Measurements from ENCODE around the gene PODNL1. TPM values are rescaled to one million over a fixed set of nuclear protein-coding genes. Genes with fewer than 3 reads are reported as not detected.

The PODNL1 gene
- total and polyA plus RNA-seq, 10 of the 15 experiments (the other 5 are each of a cell fraction or from before 2014, with no cell fraction given) = 0.04 to 0.44 TPM; not detected in 8

GRCh38 chr19:13984186-13984585 lies 46.0 kb upstream of the PODNL1 start:
- Histone ChIP-seq H3K4me3 (no peak overlapping the region), H3K9ac (ENCODE audit: control insufficient read depth, insufficient read depth, low read length) (no peak overlapping the region), H3K27ac (ENCODE audit: control insufficient read depth, insufficient read depth) (no peak overlapping the region), H3K79me2 (ENCODE audit: control insufficient read depth, insufficient read depth, low read length) (no peaks in the 10 kb centered on the region), H3K4me2 (ENCODE audit: control insufficient read depth, insufficient read depth) (no peak overlapping the region), H3K4me1 (ENCODE audit: control insufficient read depth, insufficient read depth, low read length) (peaks cover 27% of the 10 kb centered on the region), H3K36me3 (ENCODE audit: control insufficient read depth in 2 of 2, insufficient read depth in 2 of 2, low read length in 1 of 2) (no peaks in the 10 kb centered on the region; a peak in 1 of 4 replicates), H2AFZ (ENCODE audit: control insufficient read depth, low read depth, low read length) (no peak overlapping the region), H4K20me1 (ENCODE audit: control insufficient read depth, insufficient read depth) (no peaks in the 10 kb centered on the region), H3K9me3 (replicated peaks; ENCODE audit: control insufficient read depth, insufficient read depth, low read length) (no peaks in the 10 kb centered on the region), H3K27me3 (replicated peaks in 1 of 2; ENCODE audit: control insufficient read depth in 2 of 2, insufficient read depth in 2 of 2, low read length in 1 of 2) (no peaks in the 10 kb centered on the region)
- TF ChIP-seq YBX1 (IDR thresholded peaks at IDR 0.05) = no peak
- TF ChIP-seq TCF7 (IDR thresholded peaks at IDR 0.05; ENCODE audit: borderline replicate concordance) = no peak
- no peak for TF ChIP-seq ZSCAN29 (IDR thresholded peaks at IDR 0.05)
- no peak for TF ChIP-seq CBX3 (IDR thresholded peaks at IDR 0.05; ENCODE audit: borderline replicate concordance, low read depth)
- TF ChIP-seq ZNF384 (IDR thresholded peaks at IDR 0.05; ENCODE audit: borderline replicate concordance, low read depth, low read length) = no peak
- TF ChIP-seq ZBTB4 (CRISPR knock-in tag; IDR thresholded peaks at IDR 0.05) = no peak
- TF ChIP-seq IKZF1 (conservative IDR thresholded peaks at IDR 0.05) = no peak
- no peak for TF ChIP-seq CEBPB (IDR thresholded peaks at IDR 0.05; ENCODE audit: borderline replicate concordance in 1 of 2, low read depth in 2 of 2, low read length in 2 of 2)
- no peak for TF ChIP-seq ASH2L (IDR thresholded peaks at IDR 0.05; ENCODE audit: borderline replicate concordance, low read depth)
- TF ChIP-seq CREM (IDR thresholded peaks at IDR 0.05; ENCODE audit: low read depth) = no peak
- no peak for TF ChIP-seq EED (IDR thresholded peaks at IDR 0.05; ENCODE audit: low read depth)
- TF ChIP-seq FOXK2 (IDR thresholded peaks at IDR 0.05) = no peak
- no peak for TF ChIP-seq CHD4 (IDR thresholded peaks at IDR 0.05)
- no peak for TF ChIP-seq RCOR1 (conservative IDR thresholded peaks at IDR 0.05; ENCODE audit: low read depth, low read length)
- TF ChIP-seq CUX1 (IDR thresholded peaks at IDR 0.05; ENCODE audit: insufficient replicate concordance, low read depth, low read length) = no peak
- ChIA-PET RAD21 (ENCODE audit: unreplicated experiment) (interaction anchor here (0.6 kb wide), 1 partner anchor 69 kb away, joined by 3 read pairs; no protein-coding TSS in a partner anchor), POLR2A (interaction anchor here (6.5 kb wide), 1 partner anchor 20 kb away, joined by 49 read pairs; the partner anchor contains the start of gene RFX1), SMC1A (ENCODE audit: uncharacterized antibody, unreplicated experiment) (interaction anchor here (3.6 kb wide), 1 partner anchor 47 kb away, joined by 18 read pairs; the partner anchor contains the start of gene IL27RA), CTCF (interaction anchor here (1.8 kb wide), 1 partner anchor 58 kb away, joined by 8 read pairs; no protein-coding TSS in a partner anchor)
- no TSS peak for BruUV-seq (replicated peaks)
- WGBS (ENCODE audit: insufficient coverage, insufficient replicate concordance, low lambda C conversion rate, missing lambda C conversion rate) = 86% methylated on average over 11 of the region's 15 CpGs
- in situ Hi-C loops (cut with MboI) (no loop called here), intact Hi-C loops (cut with micrococcal nuclease; ENCODE audit: unreplicated experiment) (loop anchor here (10.0 kb wide), 1 partner anchor 51 kb away; the partner anchor contains the start of gene IL27RA)
- FAIRE-seq = no peak
- no peak for ATAC-seq
- DNase-seq (ENCODE audit: low read depth, low spot score) = no peak
